GM12873 (cell line): ENCODE results near the gene EFHD1.

Experiments
- CTCF ChIP-seq: IDR thresholded peaks from 2 replicates; pipeline ENCODE4 v1.5.1; 2012; ENCODE audit warnings: low read depth, mild to moderate bottlenecking, moderate library complexity, low read length, control low read depth; ENCODE audit not compliant: insufficient read depth; ENCODE audit errors: missing control alignments

Gene EFHD1

GRCh38 chr2:232643813-232644347, 10.5 kb downstream of the EFHD1 start:
- no peak for TF ChIP-seq CTCF

GRCh38 chr2:232645061-232645460, 11.7 kb downstream of the EFHD1 start:
- TF ChIP-seq CTCF: no peak

- TF ChIP-seq CTCF: no peak
Measured at GRCh38 chr2:232646726-232647125, 13.3 kb downstream of the EFHD1 start.

GRCh38 chr2:232647261-232647660, 13.9 kb downstream of the EFHD1 start:
- TF ChIP-seq CTCF: no peak

- no peak for TF ChIP-seq CTCF
Measured at GRCh38 chr2:232649033-232649432, 15.6 kb downstream of the EFHD1 start.

- TF ChIP-seq CTCF: no peak
Measured at GRCh38 chr2:232652505-232652851, 19.1 kb downstream of the EFHD1 start.

- no peak for TF ChIP-seq CTCF
Measured at GRCh38 chr2:232653441-232653840, 20.0 kb downstream of the EFHD1 start.
